Measurements from ENCODE around the gene KRTAP4-1. TPM values are rescaled to one million over a fixed set of nuclear protein-coding genes. Genes with fewer than 3 reads are reported as not detected.
A peak's percentile ranks its signal among the peaks of the same experiment; 100 is the strongest.
"Not testable (repeated sequence)": the region's sequence is repeated elsewhere in the genome, so short reads cannot be mapped to it uniquely, and the experiment has no call there.

Gene KRTAP4-1
- total RNA-seq, 2 experiments from 2014 or later, result not detected

GRCh38 chr17:41189837-41190318, 5.2 kb upstream of the KRTAP4-1 start, which contains the start of gene KRTAP9-1:
Gene KRTAP9-1, plus strand, starts transcription at chr17:41189887. Its CDS starts 0 bp downstream, at chr17:41189887.
- H3K4me1 Mint-ChIP-seq; DNase-seq; ATAC-seq (ENCODE audit: low read depth); H3K27ac Mint-ChIP-seq; H3K36me3 Mint-ChIP-seq; POLR2A ChIA-PET; H3K9me3 Mint-ChIP-seq; H3K4me3 Mint-ChIP-seq; H3K27me3 Mint-ChIP-seq: not testable (repeated sequence)

- POLR2A ChIA-PET, result no interaction called here
- Mint-ChIP-seq H3K9me3 (no peaks in the 10 kb centered on the region), H3K4me3 (no peak overlapping the region), H3K36me3 (no peaks in the 10 kb centered on the region), H3K4me1 (no peaks in the 10 kb centered on the region), H3K27me3 (peaks cover 3% of the 10 kb centered on the region), H3K27ac (no peak overlapping the region)
- no peak for ATAC-seq (ENCODE audit: low read depth)
- no peak for DNase-seq
Measured at GRCh38 chr17:41186872-41187271, 2.2 kb upstream of the KRTAP4-1 start.

- Mint-ChIP-seq H3K27me3 (peaks cover 3% of the 10 kb centered on the region), H3K27ac (no peak overlapping the region), H3K36me3 (no peaks in the 10 kb centered on the region), H3K4me1 (no peaks in the 10 kb centered on the region), H3K4me3 (no peak overlapping the region), H3K9me3 (no peaks in the 10 kb centered on the region)
- no peak for DNase-seq
- POLR2A ChIA-PET, result no interaction called here
- no peak for ATAC-seq (ENCODE audit: low read depth)
Measured at GRCh38 chr17:41185001-41185400, 290 bp upstream of the KRTAP4-1 start.

GRCh38 chr17:41178843-41179616, 5.7 kb downstream of the KRTAP4-1 start:
- H3K27ac Mint-ChIP-seq, result no peak overlapping the region

GRCh38 chr17:41178341-41178740, 6.4 kb downstream of the KRTAP4-1 start:
- POLR2A ChIA-PET, result no interaction called here
- Mint-ChIP-seq H3K27ac (no peak overlapping the region), H3K4me3 (no peak overlapping the region), H3K4me1 (no peaks in the 10 kb centered on the region), H3K9me3 (no peaks in the 10 kb centered on the region), H3K27me3 (no peaks in the 10 kb centered on the region), H3K36me3 (no peaks in the 10 kb centered on the region)
- DNase-seq, result no peak
- ATAC-seq (ENCODE audit: low read depth), result no peak

More at GRCh38 chr17:41178843-41179616, 5.7 kb downstream of the KRTAP4-1 start:
- Mint-ChIP-seq H3K4me3 (no peak overlapping the region), H3K9me3 (no peaks in the 10 kb centered on the region), H3K36me3 (no peaks in the 10 kb centered on the region), H3K27me3 (no peaks in the 10 kb centered on the region), H3K4me1 (no peaks in the 10 kb centered on the region)
- ATAC-seq (ENCODE audit: low read depth), result no peak
- no peak for DNase-seq
- POLR2A ChIA-PET, result no interaction called here

GRCh38 chr17:41177727-41178271, 6.9 kb downstream of the KRTAP4-1 start, which contains the start of gene KRTAP4-2:
Gene KRTAP4-2, minus strand, starts transcription at chr17:41178221. Its CDS starts 57 bp downstream, at chr17:41178164.
- no peaks in the 10 kb centered on the region for H3K9me3 Mint-ChIP-seq
- DNase-seq (no peak), ATAC-seq (ENCODE audit: low read depth) (no peak)
- H3K4me3 Mint-ChIP-seq, result no peak within 1 kb of the TSS
- H3K27me3 Mint-ChIP-seq, result no peaks in the 10 kb centered on the region
- POLR2A ChIA-PET, result no interaction called here
- H3K4me1 Mint-ChIP-seq, result no peaks in the 10 kb centered on the region
- no peaks in the 10 kb centered on the region for H3K36me3 Mint-ChIP-seq
- H3K27ac Mint-ChIP-seq, result no peak within 1 kb of the TSS

GRCh38 chr17:41176744-41177387, 7.8 kb downstream of the KRTAP4-1 start:
- DNase-seq, result no peak
- H3K4me1 Mint-ChIP-seq, result no peaks in the 10 kb centered on the region
- H3K27ac Mint-ChIP-seq, result no peak overlapping the region
- POLR2A ChIA-PET, result no interaction called here
- no peaks in the 10 kb centered on the region for H3K36me3 Mint-ChIP-seq
- no peak for ATAC-seq (ENCODE audit: low read depth)
- H3K27me3 Mint-ChIP-seq, result no peaks in the 10 kb centered on the region
- H3K4me3 Mint-ChIP-seq, result no peak overlapping the region
- H3K9me3 Mint-ChIP-seq, result no peaks in the 10 kb centered on the region

GRCh38 chr17:41171886-41172285, 12.8 kb downstream of the KRTAP4-1 start:
- Mint-ChIP-seq H3K36me3 (no peaks in the 10 kb centered on the region), H3K27ac (no peak overlapping the region), H3K27me3 (no peaks in the 10 kb centered on the region), H3K4me1 (no peaks in the 10 kb centered on the region), H3K9me3 (no peaks in the 10 kb centered on the region), H3K4me3 (no peak overlapping the region)
- POLR2A ChIA-PET, result no interaction called here
- no peak for DNase-seq
- ATAC-seq (ENCODE audit: low read depth), result no peak

GRCh38 chr17:41168121-41168520, 16.6 kb downstream of the KRTAP4-1 start, which contains the start of gene KRTAP4-3:
Gene KRTAP4-3, minus strand, starts transcription at chr17:41168221. Its CDS starts 49 bp downstream, at chr17:41168172.
- POLR2A ChIA-PET, result no interaction called here
- Mint-ChIP-seq H3K27me3 (no peaks in the 10 kb centered on the region), H3K4me1 (no peaks in the 10 kb centered on the region), H3K36me3 (no peaks in the 10 kb centered on the region), H3K27ac (peak within 1 kb of the TSS; percentile 55), H3K9me3 (no peaks in the 10 kb centered on the region), H3K4me3 (no peak within 1 kb of the TSS)
- ATAC-seq (ENCODE audit: low read depth) (no peak), DNase-seq (no peak)

- no peak for DNase-seq
- ATAC-seq (ENCODE audit: low read depth), result no peak
- Mint-ChIP-seq H3K4me1 (no peaks in the 10 kb centered on the region), H3K27me3 (no peaks in the 10 kb centered on the region), H3K36me3 (no peaks in the 10 kb centered on the region), H3K4me3 (no peak overlapping the region), H3K27ac (peak overlapping the region; percentile 55), H3K9me3 (no peaks in the 10 kb centered on the region)
- POLR2A ChIA-PET, result no interaction called here
Measured at GRCh38 chr17:41167561-41167960, 17.1 kb downstream of the KRTAP4-1 start.

- ATAC-seq (ENCODE audit: low read depth) (no peak), DNase-seq (no peak)
- Mint-ChIP-seq H3K4me1 (no peaks in the 10 kb centered on the region), H3K36me3 (no peaks in the 10 kb centered on the region), H3K27ac (no peak overlapping the region), H3K4me3 (no peak overlapping the region), H3K27me3 (no peaks in the 10 kb centered on the region), H3K9me3 (no peaks in the 10 kb centered on the region)
- POLR2A ChIA-PET, result no interaction called here
Measured at GRCh38 chr17:41163828-41164227, 20.9 kb downstream of the KRTAP4-1 start.

GRCh38 chr17:41160648-41161047, 24.1 kb downstream of the KRTAP4-1 start, which contains the start of gene KRTAP4-4:
Gene KRTAP4-4, minus strand, starts transcription at chr17:41160748. Its CDS starts 57 bp downstream, at chr17:41160691.
- Mint-ChIP-seq H3K27me3 (no peaks in the 10 kb centered on the region), H3K36me3 (no peaks in the 10 kb centered on the region), H3K4me3 (no peak within 1 kb of the TSS), H3K9me3 (no peaks in the 10 kb centered on the region), H3K27ac (no peak within 1 kb of the TSS), H3K4me1 (no peaks in the 10 kb centered on the region)
- DNase-seq (no peak), ATAC-seq (ENCODE audit: low read depth) (no peak)
- POLR2A ChIA-PET, result no interaction called here

GRCh38 chr17:41160190-41160589, 24.5 kb downstream of the KRTAP4-1 start:
- H3K4me3 Mint-ChIP-seq; DNase-seq; H3K4me1 Mint-ChIP-seq; H3K27me3 Mint-ChIP-seq; H3K9me3 Mint-ChIP-seq; H3K27ac Mint-ChIP-seq; POLR2A ChIA-PET; ATAC-seq (ENCODE audit: low read depth); H3K36me3 Mint-ChIP-seq: not testable (repeated sequence)
